Right lobe of liver (tissue), 4 donors: Measurements from ENCODE around the gene SLC25A23.

Experiments used
- CTCF ChIP-seq, 4 donors: fragments of 200-600 bp in 3 of 4; fragments of 450-650 bp in 1 of 4; IDR thresholded peaks; one replicate each; pipeline versions ENCODE4 v1.5.1 to v1.8.0; 2016 to 2022; ENCODE audit warnings: antibody characterized with exemption in 4 of 4, mild to moderate bottlenecking in 2 of 4
- POLR2A ChIP-seq: fragments of 450-650 bp; IDR thresholded peaks from one replicate; pipeline ENCODE4 v1.6.1; 2017; ENCODE audit warnings: antibody characterized with exemption, mild to moderate bottlenecking
- donor health status: DM: no; HTN: no; CAD: no.
- donor health status: DM: no; HTN: no; CAD: no.
- donor health status: DM: no; HTN: yes; CAD: no.

- TF ChIP-seq CTCF (IDR thresholded peaks at IDR 0.05) (no peak), POLR2A (no peak)
Measured at GRCh38 chr19:6471076-6471475, 11.5 kb upstream of the SLC25A23 start.
